Measurements from ENCODE around the gene STAU1.
"Not testable (repeated sequence)": the region's sequence is repeated elsewhere in the genome, so short reads cannot be mapped to it uniquely, and the experiment has no call there.

Gene STAU1

GRCh38 chr20:49167811-49168507 lies 20.2 kb downstream of the STAU1 start:
- FAIRE-seq, result no peak
- DNase-seq (ENCODE audit: insufficient read length, low spot score), result no peak

- DNase-seq (ENCODE audit: insufficient read length, low spot score), result no peak
- no peak for FAIRE-seq
These were observed 21.3 kb downstream of the STAU1 start for GRCh38 chr20:49166534-49167449.

GRCh38 chr20:49165611-49166010 lies 22.5 kb downstream of the STAU1 start:
- DNase-seq (ENCODE audit: insufficient read length, low spot score) (no peak), FAIRE-seq (peak; percentile 73)

- FAIRE-seq (no peak), DNase-seq (ENCODE audit: insufficient read length, low spot score) (no peak)
These were observed 24.4 kb downstream of the STAU1 start for GRCh38 chr20:49163696-49164095.

GRCh38 chr20:49161428-49162152 lies 26.5 kb downstream of the STAU1 start:
- DNase-seq (ENCODE audit: insufficient read length, low spot score), result no peak
- FAIRE-seq, result peak; percentile 20

GRCh38 chr20:49160057-49160929 lies 27.8 kb downstream of the STAU1 start:
- FAIRE-seq, result peak; percentile 33

GRCh38 chr20:49157146-49157545 lies 31.0 kb downstream of the STAU1 start:
- DNase-seq (ENCODE audit: insufficient read length, low spot score), result no peak
- no peak for FAIRE-seq

More at GRCh38 chr20:49160057-49160929, 27.8 kb downstream of the STAU1 start:
- DNase-seq (ENCODE audit: insufficient read length, low spot score), result no peak

- DNase-seq (ENCODE audit: insufficient read length, low spot score) (no peak), FAIRE-seq (no peak)
These were observed 31.7 kb downstream of the STAU1 start for GRCh38 chr20:49156481-49156880.

- no peak for DNase-seq (ENCODE audit: insufficient read length, low spot score)
- FAIRE-seq, result no peak
These were observed 36.7 kb downstream of the STAU1 start for GRCh38 chr20:49151436-49151835.

- no peak for DNase-seq (ENCODE audit: insufficient read length, low spot score)
- FAIRE-seq, result peak; percentile 49
These were observed 38.7 kb downstream of the STAU1 start for GRCh38 chr20:49149281-49150045.

GRCh38 chr20:49148601-49149000 lies 39.5 kb downstream of the STAU1 start:
- DNase-seq (ENCODE audit: insufficient read length, low spot score) (no peak), FAIRE-seq (peak; percentile 31)

GRCh38 chr20:49147296-49147695 lies 40.8 kb downstream of the STAU1 start:
- peak; percentile 90 for FAIRE-seq
- DNase-seq (ENCODE audit: insufficient read length, low spot score), result no peak

GRCh38 chr20:49146442-49147225 lies 41.5 kb downstream of the STAU1 start:
- FAIRE-seq (peak; percentile 36), DNase-seq (ENCODE audit: insufficient read length, low spot score) (no peak)

- DNase-seq (ENCODE audit: insufficient read length, low spot score), result no peak
- FAIRE-seq, result peak; percentile 13
These were observed 47.3 kb downstream of the STAU1 start for GRCh38 chr20:49140834-49141233.

GRCh38 chr20:49140411-49140810 lies 47.7 kb downstream of the STAU1 start:
- no peak for DNase-seq (ENCODE audit: insufficient read length, low spot score)
- FAIRE-seq, result no peak

GRCh38 chr20:49138431-49138830 lies 49.7 kb downstream of the STAU1 start:
- no peak for FAIRE-seq
- no peak for DNase-seq (ENCODE audit: insufficient read length, low spot score)

GRCh38 chr20:49136817-49137571 lies 51.1 kb downstream of the STAU1 start:
- DNase-seq (ENCODE audit: insufficient read length, low spot score), result no peak
- FAIRE-seq, result no peak

GRCh38 chr20:49134797-49135196 lies 53.3 kb downstream of the STAU1 start:
- not testable (repeated sequence) for FAIRE-seq

More at GRCh38 chr20:49134797-49135196, 53.3 kb downstream of the STAU1 start:
- not testable (repeated sequence) for DNase-seq (ENCODE audit: insufficient read length, low spot score)
